ENCODE measurements around the gene BABAM2. TPM values are rescaled to one million over a fixed set of nuclear protein-coding genes. Genes with fewer than 3 reads are reported as not detected.

The BABAM2 gene
- total RNA-seq, 1 experiment from 2014 or later = 58.8 TPM

GRCh38 chr2:28347596-28347995, 457.1 kb downstream of the BABAM2 start:
- no peak for DNase-seq (ENCODE audit: extremely low read depth, low read depth)

GRCh38 chr2:28348149-28348567, 457.6 kb downstream of the BABAM2 start:
- no peak for DNase-seq (ENCODE audit: extremely low read depth, low read depth)

DNA sequence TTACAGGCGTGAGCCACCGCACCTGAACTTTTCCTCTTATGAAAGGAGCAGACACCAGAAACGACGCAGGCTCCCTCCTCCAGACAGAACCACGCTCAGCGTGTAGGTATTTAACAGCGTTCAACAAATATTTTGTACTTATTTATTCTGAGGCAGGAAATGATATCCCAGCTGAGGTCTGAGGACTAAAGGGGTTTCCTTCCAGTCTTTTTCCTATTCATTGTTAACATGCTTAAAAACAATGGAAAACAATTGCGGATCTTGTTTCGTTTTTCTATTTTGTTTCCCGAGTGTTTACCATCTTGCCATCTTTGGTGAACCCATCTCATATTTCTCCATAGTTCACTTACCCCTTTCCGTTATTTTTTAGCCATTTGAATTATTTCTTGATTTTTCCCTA, 458.4 kb downstream of the BABAM2 start:
- DNase-seq (ENCODE audit: extremely low read depth, low read depth) = no peak

- DNase-seq (ENCODE audit: extremely low read depth, low read depth) = no peak
These were observed 459.1 kb downstream of the BABAM2 start for GRCh38 chr2:28349546-28350165.

DNA sequence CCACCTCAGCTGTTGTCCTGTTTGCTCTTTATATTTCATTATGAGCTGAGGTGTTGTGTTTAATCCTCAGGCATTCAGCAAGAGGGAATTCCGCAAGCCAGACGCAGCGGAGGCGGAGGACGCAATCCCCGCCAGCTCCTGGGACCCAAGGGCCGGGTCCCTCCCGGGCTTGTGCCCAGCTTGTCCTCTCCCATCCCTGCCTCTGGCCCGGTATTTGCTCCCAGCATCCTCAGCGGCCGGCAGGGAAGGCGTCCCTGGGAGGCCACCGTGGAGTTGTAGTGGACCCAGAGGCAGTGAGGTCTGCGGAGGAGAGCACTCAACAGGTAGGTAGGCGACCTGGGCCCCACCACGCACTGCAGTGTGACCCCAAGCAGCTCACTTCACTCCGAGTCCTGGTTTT, 459.7 kb downstream of the BABAM2 start:
- DNase-seq (ENCODE audit: extremely low read depth, low read depth) = no peak

- DNase-seq (ENCODE audit: extremely low read depth, low read depth) = no peak
These were observed 460.3 kb downstream of the BABAM2 start for GRCh38 chr2:28350791-28351285.

- no peak for DNase-seq (ENCODE audit: extremely low read depth, low read depth)
These were observed 461.1 kb downstream of the BABAM2 start for GRCh38 chr2:28351621-28352020.

DNA sequence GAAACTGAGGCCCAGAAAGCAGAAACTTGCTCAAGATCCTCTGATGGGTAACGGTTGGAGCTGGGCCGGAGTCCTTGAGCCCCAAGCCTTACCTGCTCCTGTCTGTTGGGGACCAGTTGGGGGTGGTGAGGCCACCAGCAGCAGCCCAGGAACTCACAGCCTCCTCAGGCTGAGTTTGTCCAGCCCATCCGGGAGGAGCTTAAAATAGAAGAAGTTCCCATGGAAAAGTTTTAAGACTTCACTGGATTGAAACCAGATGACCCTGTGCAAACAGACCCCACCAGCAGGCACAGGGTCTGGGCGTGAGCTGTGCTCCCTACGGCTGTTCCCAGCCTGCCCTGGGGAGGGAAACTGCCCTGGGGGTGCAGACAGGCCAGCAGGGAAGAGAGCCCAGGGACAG, 461.6 kb downstream of the BABAM2 start:
- DNase-seq (ENCODE audit: extremely low read depth, low read depth) = no peak

DNA sequence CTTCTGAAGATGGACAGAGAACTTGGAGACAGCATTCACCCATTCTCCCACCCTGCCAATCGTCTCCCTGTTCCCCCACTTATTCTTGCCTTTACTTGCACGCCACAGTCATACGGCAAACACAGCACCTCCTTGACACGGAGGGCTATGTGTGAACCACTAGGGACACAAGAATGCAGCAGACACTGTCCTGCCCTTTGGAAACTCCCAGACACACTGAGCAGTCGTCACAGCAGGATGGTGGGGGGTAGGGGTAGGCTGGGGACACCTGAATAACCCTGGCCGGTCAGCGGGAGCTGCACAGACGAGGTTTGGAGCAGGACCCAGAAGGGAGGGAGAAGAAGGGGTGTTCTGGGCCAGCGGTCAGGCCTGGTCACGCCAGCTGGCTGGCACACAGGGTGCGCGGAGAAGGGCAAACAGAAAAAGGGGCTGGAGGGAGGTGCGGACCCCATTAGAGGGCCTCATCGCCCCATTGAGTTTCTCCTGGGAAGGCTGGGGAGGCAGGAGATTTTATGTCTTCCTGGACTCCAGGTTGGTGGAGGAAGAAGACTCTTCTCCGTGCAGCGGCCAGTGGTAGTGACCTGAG, 462.2 kb downstream of the BABAM2 start:
- no peak for DNase-seq (ENCODE audit: extremely low read depth, low read depth)

- DNase-seq (ENCODE audit: extremely low read depth, low read depth) = no peak
These were observed 464.5 kb downstream of the BABAM2 start for GRCh38 chr2:28354920-28355520.

DNA sequence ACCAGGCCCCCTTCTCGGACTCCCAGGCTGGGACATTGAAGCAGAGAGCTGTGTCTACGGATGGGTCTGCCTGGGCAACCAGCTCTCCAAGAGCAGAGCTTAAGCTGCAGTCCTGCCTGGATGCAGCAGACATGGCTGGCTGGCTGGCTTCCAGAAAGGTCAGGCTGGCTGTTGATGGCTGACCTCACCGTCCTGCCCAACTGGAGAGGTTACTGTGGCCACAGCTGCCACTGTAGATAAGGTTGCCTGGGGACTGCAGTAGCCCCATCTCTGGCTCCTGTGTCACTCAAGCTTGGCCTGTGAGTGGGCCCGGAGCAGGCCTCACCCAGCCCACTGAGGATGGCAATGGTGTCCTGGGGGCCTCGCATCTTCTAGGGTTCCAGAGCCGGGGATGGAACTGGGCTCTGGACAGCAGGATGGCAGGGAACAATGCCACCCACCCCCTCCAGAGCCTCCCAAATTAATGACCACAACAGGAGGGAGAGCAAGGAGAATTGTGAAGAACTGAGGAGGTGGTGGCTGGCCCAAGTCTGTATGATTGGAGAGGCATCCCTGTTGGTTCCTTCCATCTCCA, 465.1 kb downstream of the BABAM2 start:
- no peak for DNase-seq (ENCODE audit: extremely low read depth, low read depth)

DNA sequence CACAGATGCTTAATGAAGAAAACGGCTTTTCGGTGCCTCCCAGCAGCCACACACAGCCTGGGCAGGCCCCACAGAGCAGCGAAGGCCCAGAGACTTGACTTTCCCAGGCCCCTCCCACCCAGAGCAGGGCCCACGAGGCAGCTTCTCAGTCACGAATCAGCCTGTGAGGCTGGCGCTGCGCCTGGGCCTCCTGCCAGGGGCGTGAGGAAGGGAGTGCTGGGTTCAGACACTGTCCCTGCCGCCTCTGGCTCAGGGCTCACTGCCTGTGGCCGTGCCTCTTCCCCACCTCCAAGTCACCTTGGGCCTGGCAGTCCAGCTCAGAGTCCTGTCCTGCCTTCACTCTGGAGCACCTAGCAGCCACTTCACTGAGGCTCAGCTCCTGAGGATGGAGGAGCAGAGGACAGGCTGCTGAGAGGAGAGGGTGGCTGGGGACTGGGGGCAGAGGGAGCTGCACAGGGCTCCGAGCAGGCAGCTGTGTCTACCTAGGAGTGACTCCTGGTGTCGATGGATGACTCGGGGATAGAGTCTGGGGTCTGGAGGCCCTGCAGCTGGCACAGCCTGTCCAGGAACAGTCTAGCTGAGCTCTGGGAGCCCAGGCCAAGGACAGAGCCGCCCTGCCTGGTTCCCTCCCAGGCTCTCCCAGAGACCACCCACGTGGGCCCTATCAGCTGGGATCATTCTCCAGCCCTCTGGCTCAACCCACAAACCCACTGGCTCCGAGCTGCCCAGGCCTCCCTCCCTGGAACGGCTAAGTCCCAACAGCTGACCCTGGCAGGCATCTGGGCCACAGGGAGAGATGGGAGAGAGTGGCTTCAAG, 465.8 kb downstream of the BABAM2 start:
- no peak for DNase-seq (ENCODE audit: extremely low read depth, low read depth)

GRCh38 chr2:28357055-28357454, 466.5 kb downstream of the BABAM2 start:
- no peak for DNase-seq (ENCODE audit: extremely low read depth, low read depth)

GRCh38 chr2:28357948-28358667, 467.6 kb downstream of the BABAM2 start:
- DNase-seq (ENCODE audit: extremely low read depth, low read depth) = no peak

DNA sequence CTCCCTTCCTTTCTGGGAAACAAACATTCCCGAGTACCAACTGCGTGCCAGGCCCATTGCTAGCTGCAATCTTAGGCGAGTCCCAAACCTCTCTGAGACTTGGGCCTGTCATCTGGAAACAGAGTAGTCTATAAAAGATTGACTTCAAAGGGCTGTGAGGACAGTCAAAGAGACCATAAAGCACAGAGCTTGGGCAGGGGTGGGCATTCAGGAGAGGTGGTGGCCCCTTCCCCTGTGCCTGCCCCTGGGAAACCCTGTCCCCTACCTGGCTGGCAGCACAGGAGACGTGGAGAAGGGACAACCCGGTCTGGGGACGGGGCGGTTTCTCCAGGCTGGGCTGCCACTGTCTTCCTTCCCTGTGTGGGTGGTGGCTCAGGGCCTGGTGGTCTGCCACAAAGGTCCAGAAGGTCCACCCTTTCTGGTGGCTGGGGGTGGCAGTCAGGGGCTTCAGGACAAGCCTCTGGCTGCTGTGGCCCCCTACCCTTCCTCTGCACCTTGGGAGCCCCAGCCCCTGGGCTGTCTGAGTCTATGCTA, 468.2 kb downstream of the BABAM2 start:
- no peak for DNase-seq (ENCODE audit: extremely low read depth, low read depth)

- no peak for DNase-seq (ENCODE audit: extremely low read depth, low read depth)
These were observed 468.9 kb downstream of the BABAM2 start for GRCh38 chr2:28359222-28360057.

DNA sequence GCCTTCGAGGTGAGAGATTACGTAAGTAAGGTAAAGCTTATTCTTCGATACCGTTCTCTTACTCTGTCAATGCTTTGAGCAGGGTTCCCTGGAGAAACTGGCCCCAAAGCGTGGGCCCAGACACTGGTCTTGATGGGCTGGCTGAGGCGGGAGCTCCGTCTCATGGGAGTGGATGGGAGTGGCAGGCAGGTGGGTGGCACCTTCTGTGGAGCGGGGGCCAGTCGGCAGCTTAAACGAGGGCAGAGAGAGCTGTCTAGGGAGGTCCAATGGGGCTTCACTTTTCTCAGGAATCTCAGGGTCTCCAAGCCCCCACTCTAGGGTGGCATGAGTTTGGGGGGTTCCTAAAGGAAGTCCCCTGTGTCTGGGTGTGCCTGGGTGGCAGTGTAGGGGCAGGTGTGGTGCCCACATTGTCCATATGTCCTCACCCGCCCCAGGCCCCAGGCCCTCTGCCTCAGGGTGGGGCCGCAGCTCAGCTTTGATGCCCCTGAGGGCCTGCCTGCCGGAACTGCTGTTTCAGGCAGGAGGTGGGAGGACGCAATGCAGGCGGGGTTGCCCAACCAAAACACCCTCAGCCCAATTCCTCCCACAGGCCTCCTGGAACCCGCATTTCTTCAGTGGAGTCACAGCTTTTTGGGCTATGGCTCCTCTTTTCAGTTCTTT, 469.7 kb downstream of the BABAM2 start:
- no peak for DNase-seq (ENCODE audit: extremely low read depth, low read depth)

GRCh38 chr2:28360718-28361293, 470.3 kb downstream of the BABAM2 start:
- DNase-seq (ENCODE audit: extremely low read depth, low read depth) = no peak
